HL-60 (cell line): ENCODE measurements around the gene PRKAB1.

Source experiments
- DNase-seq, 2 experiments: peaks; one replicate each; pipeline ENCODE4 v3.0.0-alpha.2; 2010 to 2020; ENCODE audit warnings: low read depth in 1 of 2, low spot score in 1 of 2
- H3K27ac ChIP-seq: fragments of 250-450 bp; sonication (Bioruptor Pico); replicated peaks from 2 replicates; pipeline ENCODE4 v1.5.1; 2020; ENCODE audit warnings: mild to moderate bottlenecking, moderate library complexity
- H3K27me3 ChIP-seq: fragments of 250-450 bp; sonication (Bioruptor Pico); 2 replicates; pipeline ENCODE4 v1.5.1; 2021; ENCODE audit warnings: mild to moderate bottlenecking, moderate library complexity; ENCODE audit not compliant: insufficient read depth, poor library complexity, severe bottlenecking
- H3K4me3 ChIP-seq: replicated peaks from 2 replicates; pipeline ENCODE4 v1.5.1; 2011; ENCODE audit warnings: mild to moderate bottlenecking, control low read depth, low read length; ENCODE audit not compliant: insufficient read depth
- GABPA ChIP-seq: IDR thresholded peaks from 2 replicates; pipeline ENCODE4 v1.6.1; 2012; ENCODE audit warnings: low read depth
- POLR2AphosphoS5 ChIP-seq: IDR thresholded peaks from 2 replicates; pipeline ENCODE4 v1.6.1; 2012; ENCODE audit warnings: low read depth
- REST ChIP-seq: IDR thresholded peaks from 2 replicates; pipeline ENCODE4 v1.6.1; 2012; ENCODE audit warnings: low read depth; ENCODE audit not compliant: insufficient replicate concordance
- SPI1 ChIP-seq: IDR thresholded peaks from 2 replicates; pipeline ENCODE4 v1.6.1; 2012; ENCODE audit warnings: low read depth, mild to moderate bottlenecking, borderline replicate concordance
- TF ChIP-seq, protein P1 (sequence below): IDR thresholded peaks from one replicate; pipeline ENCODE4 v1.5.1; 2011; ENCODE audit warnings: low read length, control low read depth, inconsistent platforms; ENCODE audit not compliant: insufficient read depth

PRKAB1 gene

DNA sequence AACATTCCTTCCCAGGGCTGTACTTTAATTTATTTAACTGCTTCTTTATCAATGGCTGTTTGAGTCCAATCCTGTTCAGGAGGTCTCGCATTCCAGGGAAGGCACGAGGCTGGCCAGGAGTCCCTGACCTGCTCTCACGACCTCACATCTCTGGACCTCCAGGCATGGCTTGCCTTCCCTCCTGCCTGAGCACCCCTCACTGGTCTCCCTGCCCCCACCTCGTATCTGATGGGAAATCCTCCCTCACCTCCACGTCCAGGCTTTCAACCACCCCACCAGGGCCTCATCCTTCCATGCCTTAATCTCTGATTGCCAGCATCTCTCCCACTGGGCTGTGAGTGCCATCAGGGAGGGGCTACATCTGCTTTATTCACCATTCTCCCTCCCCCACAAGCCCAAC lies 29.0 kb downstream of the PRKAB1 start:
- Histone ChIP-seq H3K27me3 (no peaks in the 10 kb centered on the region), H3K4me3 (no peak overlapping the region), H3K27ac (no peak overlapping the region)
- DNase-seq = no peak
- TF ChIP-seq REST (no peak), SPI1 (no peak), POLR2AphosphoS5 (no peak), GABPA (no peak)
- TF ChIP-seq, protein P1, sequence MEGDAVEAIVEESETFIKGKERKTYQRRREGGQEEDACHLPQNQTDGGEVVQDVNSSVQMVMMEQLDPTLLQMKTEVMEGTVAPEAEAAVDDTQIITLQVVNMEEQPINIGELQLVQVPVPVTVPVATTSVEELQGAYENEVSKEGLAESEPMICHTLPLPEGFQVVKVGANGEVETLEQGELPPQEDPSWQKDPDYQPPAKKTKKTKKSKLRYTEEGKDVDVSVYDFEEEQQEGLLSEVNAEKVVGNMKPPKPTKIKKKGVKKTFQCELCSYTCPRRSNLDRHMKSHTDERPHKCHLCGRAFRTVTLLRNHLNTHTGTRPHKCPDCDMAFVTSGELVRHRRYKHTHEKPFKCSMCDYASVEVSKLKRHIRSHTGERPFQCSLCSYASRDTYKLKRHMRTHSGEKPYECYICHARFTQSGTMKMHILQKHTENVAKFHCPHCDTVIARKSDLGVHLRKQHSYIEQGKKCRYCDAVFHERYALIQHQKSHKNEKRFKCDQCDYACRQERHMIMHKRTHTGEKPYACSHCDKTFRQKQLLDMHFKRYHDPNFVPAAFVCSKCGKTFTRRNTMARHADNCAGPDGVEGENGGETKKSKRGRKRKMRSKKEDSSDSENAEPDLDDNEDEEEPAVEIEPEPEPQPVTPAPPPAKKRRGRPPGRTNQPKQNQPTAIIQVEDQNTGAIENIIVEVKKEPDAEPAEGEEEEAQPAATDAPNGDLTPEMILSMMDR = no peak

DNA sequence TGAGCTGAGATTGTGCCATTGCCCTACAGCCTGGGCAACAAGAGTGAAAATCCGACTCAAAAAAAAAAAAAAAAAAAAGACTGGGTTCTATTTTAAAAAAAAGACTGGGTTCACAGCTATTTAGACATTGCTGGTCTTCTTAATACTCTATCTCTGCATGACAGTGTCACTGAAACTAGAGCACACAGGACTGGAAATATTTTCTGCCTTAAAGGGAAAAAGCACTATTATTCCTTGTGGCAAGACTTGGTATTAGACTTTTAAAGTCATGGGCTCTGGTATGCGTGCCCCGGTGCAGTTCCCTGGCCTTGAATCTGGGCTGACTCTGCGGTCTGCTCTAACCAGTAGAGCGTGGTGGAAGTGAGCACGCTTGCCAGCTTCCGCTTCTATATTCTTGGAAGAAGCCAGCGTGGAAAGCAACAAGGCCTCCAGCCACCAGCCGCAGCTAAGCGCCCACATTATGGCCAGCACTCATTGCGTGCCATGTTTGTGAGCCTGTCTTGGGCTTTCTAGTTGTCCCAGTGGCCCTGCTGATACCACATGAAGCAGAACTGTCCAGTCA lies 31.3 kb downstream of the PRKAB1 start:
- DNase-seq = no peak
- TF ChIP-seq POLR2AphosphoS5 = no peak
- no peak for TF ChIP-seq SPI1
- TF ChIP-seq, protein P1 = no peak
- TF ChIP-seq REST = no peak
- TF ChIP-seq GABPA = no peak
- Histone ChIP-seq H3K27ac (no peak overlapping the region), H3K4me3 (no peak overlapping the region), H3K27me3 (no peaks in the 10 kb centered on the region)

- no peak for DNase-seq
- TF ChIP-seq POLR2AphosphoS5 = no peak
- no peak for TF ChIP-seq SPI1
- TF ChIP-seq, protein P1 = no peak
- TF ChIP-seq REST = no peak
- no peak for TF ChIP-seq GABPA
Measured at GRCh38 chr12:119700078-119700477, 32.1 kb downstream of the PRKAB1 start.

More at GRCh38 chr12:119700078-119700477, 32.1 kb downstream of the PRKAB1 start:
- Histone ChIP-seq H3K4me3 (no peak overlapping the region), H3K27ac (no peak overlapping the region), H3K27me3 (no peaks in the 10 kb centered on the region)
